Activated T-helper 17 cell treated with anti-CD3 and anti-CD28 coated beads, Interleukin-2, amount 50 U/mL, for 72 hours (primary cell): ENCODE data around the gene CDYL. TPM values are rescaled to one million over a fixed set of nuclear protein-coding genes. Genes with fewer than 3 reads are reported as not detected.

Source experiments
- ATAC-seq: fragments of 150-1000 bp; cut with Tn5 transposase; replicated peaks from 2 replicates; pipeline ENCODE4 v1.10.0; 2021; ENCODE audit warnings: mild to moderate bottlenecking, moderate library complexity
- H3K27ac Mint-ChIP-seq: one replicate; pipeline ENCODE4 v1.8.0; 2022; ENCODE audit warnings: mixed read lengths
- H3K27me3 Mint-ChIP-seq: one replicate; pipeline ENCODE4 v1.8.0; 2022; ENCODE audit warnings: mixed read lengths
- H3K36me3 Mint-ChIP-seq: one replicate; pipeline ENCODE4 v1.8.0; 2022; ENCODE audit warnings: low read depth, mild to moderate bottlenecking, mixed read lengths
- H3K4me1 Mint-ChIP-seq: one replicate; pipeline ENCODE4 v1.8.0; 2022; ENCODE audit warnings: mixed read lengths
- H3K4me3 Mint-ChIP-seq: one replicate; pipeline ENCODE4 v1.8.0; 2022; ENCODE audit warnings: mild to moderate bottlenecking, mixed read lengths
- H3K9me3 Mint-ChIP-seq: one replicate; pipeline ENCODE4 v1.8.0; 2022; ENCODE audit warnings: mixed read lengths
- total RNA-seq, 2 donors: library from RNA; stranded (reverse); gene quantifications; one replicate each; pipeline ENCODE4 v1.2.3, GENCODE V29; 2022

The CDYL gene
- total RNA-seq, 2 donors from 2014 or later, result 23.3 to 24.5 TPM

- no peak for ATAC-seq
Measured at GRCh38 chr6:4937414-4937813, 161.2 kb downstream of the CDYL start.

GRCh38 chr6:4939241-4939640, 163.0 kb downstream of the CDYL start:
- H3K9me3 Mint-ChIP-seq, result no peaks in the 10 kb centered on the region
- no peaks in the 10 kb centered on the region for H3K27me3 Mint-ChIP-seq
- peaks cover 66% of the 10 kb centered on the region for H3K36me3 Mint-ChIP-seq
- H3K4me3 Mint-ChIP-seq, result no peak overlapping the region
- H3K27ac Mint-ChIP-seq, result no peak overlapping the region
- peaks cover 42% of the 10 kb centered on the region for H3K4me1 Mint-ChIP-seq
- ATAC-seq, result peak; percentile 47

More at GRCh38 chr6:4937414-4937813, 161.2 kb downstream of the CDYL start:
- H3K4me1 Mint-ChIP-seq, result peaks cover 49% of the 10 kb centered on the region
- peaks cover 52% of the 10 kb centered on the region for H3K36me3 Mint-ChIP-seq
- H3K27ac Mint-ChIP-seq, result no peak overlapping the region
- no peaks in the 10 kb centered on the region for H3K27me3 Mint-ChIP-seq
- no peaks in the 10 kb centered on the region for H3K9me3 Mint-ChIP-seq
- H3K4me3 Mint-ChIP-seq, result no peak overlapping the region

DNA sequence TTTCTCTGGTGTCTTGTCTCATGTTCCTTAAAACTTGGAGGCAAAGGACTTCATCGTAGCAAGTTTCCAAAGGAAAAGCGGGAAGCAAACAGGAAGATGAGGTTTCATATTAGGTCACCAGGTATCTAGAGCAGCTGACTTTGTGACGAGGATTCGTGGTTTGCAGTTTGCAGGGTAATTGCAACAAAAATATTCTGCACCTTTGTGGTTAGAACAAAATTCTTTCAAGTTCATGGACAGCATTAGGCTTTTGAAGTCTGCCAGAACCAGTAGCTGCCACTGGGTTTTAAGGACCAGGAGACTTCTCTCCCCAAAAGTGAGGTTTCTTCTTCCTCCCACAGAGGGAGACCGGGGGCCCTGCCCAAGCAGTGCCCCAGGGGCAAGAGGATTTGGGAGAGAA, 164.2 kb downstream of the CDYL start:
- H3K36me3 Mint-ChIP-seq, result peaks cover 77% of the 10 kb centered on the region
- no peak for ATAC-seq
- H3K9me3 Mint-ChIP-seq, result no peaks in the 10 kb centered on the region
- H3K4me1 Mint-ChIP-seq, result peaks cover 33% of the 10 kb centered on the region
- H3K27me3 Mint-ChIP-seq, result no peaks in the 10 kb centered on the region
- no peak overlapping the region for H3K27ac Mint-ChIP-seq
- H3K4me3 Mint-ChIP-seq, result peak overlapping the region; percentile 34

GRCh38 chr6:4941782-4942672, 165.8 kb downstream of the CDYL start:
- Mint-ChIP-seq H3K9me3 (no peaks in the 10 kb centered on the region), H3K4me1 (peaks cover 27% of the 10 kb centered on the region), H3K27me3 (no peaks in the 10 kb centered on the region)

GRCh38 chr6:4942673-4943009, 166.4 kb downstream of the CDYL start:
- no peak for ATAC-seq
- H3K4me1 Mint-ChIP-seq, result peaks cover 27% of the 10 kb centered on the region
- no peaks in the 10 kb centered on the region for H3K9me3 Mint-ChIP-seq
- no peaks in the 10 kb centered on the region for H3K27me3 Mint-ChIP-seq
- H3K27ac Mint-ChIP-seq, result peak overlapping the region; percentile 87
- H3K4me3 Mint-ChIP-seq, result peak overlapping the region; percentile 47
- H3K36me3 Mint-ChIP-seq, result peaks cover 64% of the 10 kb centered on the region

More at GRCh38 chr6:4941782-4942672, 165.8 kb downstream of the CDYL start:
- H3K36me3 Mint-ChIP-seq, result peaks cover 70% of the 10 kb centered on the region
- peak overlapping the region; percentile 47 for H3K4me3 Mint-ChIP-seq
- ATAC-seq, result peak; percentile 89
- H3K27ac Mint-ChIP-seq, result peak overlapping the region; percentile 87

- Mint-ChIP-seq H3K4me3 (no peak overlapping the region), H3K27ac (no peak overlapping the region), H3K27me3 (no peaks in the 10 kb centered on the region), H3K36me3 (peaks cover 59% of the 10 kb centered on the region), H3K9me3 (no peaks in the 10 kb centered on the region), H3K4me1 (peaks cover 27% of the 10 kb centered on the region)
- no peak for ATAC-seq
Measured at GRCh38 chr6:4943716-4944115, 167.5 kb downstream of the CDYL start.

- no peaks in the 10 kb centered on the region for H3K9me3 Mint-ChIP-seq
- H3K4me1 Mint-ChIP-seq, result peaks cover 21% of the 10 kb centered on the region
- H3K36me3 Mint-ChIP-seq, result peaks cover 56% of the 10 kb centered on the region
- no peak for ATAC-seq
- no peak overlapping the region for H3K4me3 Mint-ChIP-seq
- H3K27ac Mint-ChIP-seq, result no peak overlapping the region
- H3K27me3 Mint-ChIP-seq, result no peaks in the 10 kb centered on the region
Measured at GRCh38 chr6:4944325-4944724, 168.1 kb downstream of the CDYL start.

DNA sequence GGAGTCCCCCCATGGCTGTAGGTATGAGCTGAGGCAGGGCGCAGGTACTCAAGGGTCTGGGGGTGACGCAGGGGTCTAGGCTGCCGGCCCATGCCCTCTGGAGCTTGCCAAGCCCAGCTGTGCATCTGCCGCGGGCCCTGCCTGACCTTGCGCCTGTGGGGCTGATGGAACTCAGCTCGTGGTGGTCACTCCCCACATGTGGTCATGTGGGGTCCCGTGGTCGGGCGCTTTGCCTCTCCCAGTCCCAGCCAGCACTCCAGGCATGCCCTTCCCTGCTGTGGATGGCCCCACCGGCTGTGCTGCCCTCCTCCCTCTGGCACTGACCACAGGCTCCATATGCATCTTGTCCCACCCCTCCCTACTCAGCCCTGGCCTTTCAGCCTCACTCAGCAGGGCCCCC, 170.3 kb downstream of the CDYL start:
- H3K9me3 Mint-ChIP-seq, result no peaks in the 10 kb centered on the region
- ATAC-seq, result no peak
- H3K27ac Mint-ChIP-seq, result no peak overlapping the region

GRCh38 chr6:4947716-4948115, 171.5 kb downstream of the CDYL start:
- H3K27ac Mint-ChIP-seq, result no peak overlapping the region
- no peaks in the 10 kb centered on the region for H3K9me3 Mint-ChIP-seq
- ATAC-seq, result no peak
- peaks cover 58% of the 10 kb centered on the region for H3K36me3 Mint-ChIP-seq
- peaks cover 3% of the 10 kb centered on the region for H3K4me1 Mint-ChIP-seq
- H3K27me3 Mint-ChIP-seq, result no peaks in the 10 kb centered on the region
- H3K4me3 Mint-ChIP-seq, result no peak overlapping the region

More for the DNA sequence above, 170.3 kb downstream of the CDYL start:
- no peaks in the 10 kb centered on the region for H3K27me3 Mint-ChIP-seq
- peaks cover 58% of the 10 kb centered on the region for H3K36me3 Mint-ChIP-seq
- H3K4me1 Mint-ChIP-seq, result peaks cover 15% of the 10 kb centered on the region
- H3K4me3 Mint-ChIP-seq, result no peak overlapping the region

DNA sequence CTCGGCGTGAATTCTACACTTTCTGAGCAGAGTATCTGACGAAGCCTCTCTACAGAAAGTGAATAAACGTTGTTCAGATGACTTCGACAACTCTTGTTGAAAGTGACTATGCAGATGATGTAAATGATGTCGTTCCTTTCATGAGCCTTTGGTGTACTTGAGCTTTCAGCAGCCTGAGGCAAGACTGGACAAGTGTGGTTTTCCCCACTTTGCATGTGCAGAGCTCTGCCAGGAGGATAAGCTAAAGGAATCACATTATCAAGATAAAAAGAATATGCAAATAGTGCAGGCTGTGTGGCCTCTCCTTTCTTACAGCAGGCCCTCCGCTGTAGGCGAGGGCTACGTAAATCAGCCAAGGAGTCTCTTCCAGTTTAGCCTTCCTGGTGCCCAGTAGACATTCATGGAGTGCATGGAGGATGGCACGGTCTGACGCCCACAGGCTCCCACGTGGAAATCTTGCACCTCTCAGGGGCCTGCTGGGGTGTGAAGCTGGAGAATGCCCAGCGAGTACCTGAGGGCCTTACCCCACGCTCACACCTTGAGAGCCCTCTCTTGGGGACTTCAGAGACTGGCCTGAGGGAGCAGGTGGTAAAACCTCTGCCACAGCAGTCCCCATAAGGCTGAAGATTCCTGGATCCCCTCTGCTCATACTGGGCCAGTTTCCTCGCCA, 172.7 kb downstream of the CDYL start:
- Mint-ChIP-seq H3K4me3 (no peak overlapping the region), H3K36me3 (peaks cover 61% of the 10 kb centered on the region), H3K27me3 (no peaks in the 10 kb centered on the region), H3K9me3 (no peaks in the 10 kb centered on the region), H3K4me1 (no peaks in the 10 kb centered on the region), H3K27ac (no peak overlapping the region)
- no peak for ATAC-seq

- ATAC-seq, result no peak
- Mint-ChIP-seq H3K4me3 (no peak overlapping the region), H3K36me3 (peaks cover 61% of the 10 kb centered on the region), H3K4me1 (no peaks in the 10 kb centered on the region), H3K9me3 (no peaks in the 10 kb centered on the region), H3K27me3 (no peaks in the 10 kb centered on the region), H3K27ac (no peak overlapping the region)
Measured at GRCh38 chr6:4950076-4950475, 173.9 kb downstream of the CDYL start.

DNA sequence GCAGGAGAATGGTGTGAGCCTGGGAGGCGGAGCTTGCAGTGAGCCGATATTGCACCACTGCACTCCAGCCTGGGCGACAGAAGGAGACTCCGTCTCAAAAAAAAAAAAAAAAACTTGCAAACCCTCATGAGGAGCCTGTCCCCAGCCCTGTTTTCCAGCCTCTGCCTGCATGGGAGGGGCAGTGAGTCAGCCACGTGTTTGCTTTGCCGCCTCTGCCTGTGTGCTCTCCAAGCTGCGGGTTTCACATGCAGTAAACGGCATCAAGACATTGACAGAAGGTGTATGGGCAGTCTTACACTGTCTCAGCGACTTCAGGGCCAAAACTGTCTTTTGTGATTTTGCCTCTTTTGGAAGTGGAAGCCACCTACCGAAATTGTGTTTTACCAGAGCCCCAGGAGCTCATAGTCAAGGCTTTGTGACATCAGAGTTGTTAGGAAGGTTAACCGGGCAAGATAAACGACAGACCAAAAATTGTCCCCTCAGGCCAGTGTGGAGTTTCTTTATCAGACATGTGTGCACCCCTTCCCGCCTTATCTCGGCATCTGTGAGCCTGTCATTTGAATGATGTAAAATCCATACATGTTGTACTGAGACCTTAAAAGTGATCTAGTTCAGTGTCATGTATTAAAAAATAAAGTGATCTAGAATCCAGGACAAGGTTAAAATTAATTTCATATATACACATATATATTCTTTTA, 174.8 kb downstream of the CDYL start:
- ATAC-seq, result no peak
- H3K36me3 Mint-ChIP-seq, result peaks cover 62% of the 10 kb centered on the region
- no peaks in the 10 kb centered on the region for H3K4me1 Mint-ChIP-seq
- H3K27me3 Mint-ChIP-seq, result no peaks in the 10 kb centered on the region
- H3K27ac Mint-ChIP-seq, result no peak overlapping the region
- no peaks in the 10 kb centered on the region for H3K9me3 Mint-ChIP-seq
- H3K4me3 Mint-ChIP-seq, result no peak overlapping the region

DNA sequence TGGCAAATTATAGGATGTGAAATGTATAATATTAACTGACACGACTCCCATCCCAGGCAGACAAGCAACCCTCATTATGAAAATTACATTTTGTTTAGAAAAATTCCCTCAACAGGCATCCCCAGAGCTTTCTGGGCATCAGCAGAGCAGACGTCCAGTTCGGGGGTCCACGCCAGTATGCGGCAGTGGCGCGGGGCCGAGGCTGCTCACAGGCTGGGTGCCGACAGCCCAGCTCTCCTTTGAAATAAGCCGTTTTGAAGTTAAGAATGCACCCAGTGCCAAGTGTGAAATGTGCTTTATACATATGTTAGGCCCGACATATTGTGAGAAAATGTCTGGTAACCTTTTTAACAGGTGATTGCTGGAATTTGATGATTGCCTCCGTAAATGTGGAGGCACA, 177.2 kb downstream of the CDYL start:
- Mint-ChIP-seq H3K4me3 (no peak overlapping the region), H3K4me1 (no peaks in the 10 kb centered on the region), H3K36me3 (peaks cover 65% of the 10 kb centered on the region), H3K27ac (no peak overlapping the region), H3K27me3 (no peaks in the 10 kb centered on the region), H3K9me3 (no peaks in the 10 kb centered on the region)
- ATAC-seq, result no peak

DNA sequence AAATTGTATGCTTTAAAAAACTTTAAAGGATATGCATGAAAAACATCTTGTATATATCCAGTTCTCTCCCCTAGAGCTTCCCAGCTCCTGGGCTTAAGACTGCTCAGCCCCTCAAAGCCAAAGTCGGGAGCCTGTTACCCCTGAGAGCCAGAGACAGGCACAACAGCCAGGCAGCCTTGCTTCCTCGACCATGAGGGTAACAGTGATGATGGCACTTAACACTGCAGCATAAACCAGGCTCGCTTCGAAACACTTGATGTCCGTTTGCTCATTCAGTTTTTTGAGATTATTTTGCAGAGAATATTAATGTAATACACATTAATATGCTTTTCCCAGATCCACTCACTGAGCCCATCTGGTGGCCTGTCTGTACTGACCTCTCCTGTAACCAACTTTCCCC, 180.4 kb downstream of the CDYL start:
- Mint-ChIP-seq H3K36me3 (peaks cover 50% of the 10 kb centered on the region), H3K9me3 (peaks cover 5% of the 10 kb centered on the region)

More for the DNA sequence above, 180.4 kb downstream of the CDYL start:
- H3K4me3 Mint-ChIP-seq, result no peak overlapping the region
- no peaks in the 10 kb centered on the region for H3K27me3 Mint-ChIP-seq
- no peak overlapping the region for H3K27ac Mint-ChIP-seq
- ATAC-seq, result no peak
- H3K4me1 Mint-ChIP-seq, result no peaks in the 10 kb centered on the region
